ENCODE results near the gene MGAT3.
"Not testable (repeated sequence)": the region's sequence is repeated elsewhere in the genome, so short reads cannot be mapped to it uniquely, and the experiment has no call there.

- TF ChIP-seq CTCF, POLR2A, EP300, POLR2AphosphoS5 (IDR thresholded peaks at IDR 0.05): not testable (repeated sequence)
Observed at GRCh38 chr22:39521106-39521885, 64.5 kb downstream of the MGAT3 start.
